Esophagus muscularis mucosa (tissue), 4 donors: ENCODE data around the gene NEU1. TPM values are rescaled to one million over a fixed set of nuclear protein-coding genes. Genes with fewer than 3 reads are reported as not detected.
"Not testable (repeated sequence)": the region's sequence is repeated elsewhere in the genome, so short reads cannot be mapped to it uniquely, and the experiment has no call there.

Experiments used
- DNase-seq: peaks from one replicate; pipeline ENCODE4 v3.0.0-alpha.2; 2017; ENCODE audit errors: extremely low spot score
- H3K27ac ChIP-seq, 4 donors: fragments of 200-600 bp; sonication (generic); replicated peaks in 1 of 4; 1 replicate in 3 of 4; 2 replicates in 1 of 4; pipeline ENCODE4 v1.5.1; 2016 to 2019; ENCODE audit warnings: mild to moderate bottlenecking in 1 of 4
- H3K27me3 ChIP-seq, 4 donors: fragments of 200-600 bp; sonication (generic); one replicate each; pipeline versions ENCODE4 v1.5.1 to v1.6.0; 2016 to 2019
- H3K36me3 ChIP-seq, 4 donors: fragments of 200-600 bp; sonication (generic); one replicate each; pipeline ENCODE4 v1.5.1; 2016 to 2019
- H3K4me1 ChIP-seq, 4 donors: fragments of 200-600 bp; sonication (generic); one replicate each; pipeline ENCODE4 v1.5.1; 2016 to 2019
- H3K4me3 ChIP-seq, 4 donors: fragments of 200-600 bp; sonication (generic); 1 replicate in 2 of 4; 2 replicates in 2 of 4; pipeline ENCODE4 v1.5.1; 2016 to 2019; ENCODE audit warnings: mild to moderate bottlenecking in 4 of 4, moderate library complexity in 1 of 4
- H3K9me3 ChIP-seq, 4 donors: fragments of 200-600 bp; sonication (generic); 1 replicate in 3 of 4; 2 replicates in 1 of 4; pipeline ENCODE4 v1.5.1; 2016 to 2019
- CTCF ChIP-seq, 3 experiments: fragments of 200-600 bp in 2 of 3; fragments of 450-650 bp in 1 of 3; sonication (generic) in 2 of 3; IDR thresholded peaks; one replicate each; pipeline ENCODE4 v1.5.1; 2017 to 2019; ENCODE audit warnings: antibody characterized with exemption in 3 of 3, mild to moderate bottlenecking in 2 of 3, moderate library complexity in 1 of 3
- EP300 ChIP-seq: sonication (generic); formaldehyde crosslinking; IDR thresholded peaks from one replicate; pipeline ENCODE4 v1.6.1; 2017; ENCODE audit warnings: antibody characterized with exemption
- POLR2A ChIP-seq: fragments of 450-650 bp; IDR thresholded peaks from one replicate; pipeline ENCODE4 v1.6.1; 2017; ENCODE audit warnings: antibody characterized with exemption, moderate library complexity, mild to moderate bottlenecking, low read depth
- POLR2AphosphoS5 ChIP-seq, 2 donors: sonication (generic); formaldehyde crosslinking; IDR thresholded peaks; one replicate each; pipeline ENCODE4 v1.6.1; 2017; ENCODE audit warnings: antibody characterized with exemption in 2 of 2
- WGBS: methylation state at CpG from one replicate; pipeline ENCODE4 v1.1.5; 2018; 5-methylcytosine and 5-hydroxymethylcytosine counted together
- intact Hi-C: fragments of 100-400 bp; cut with DNase I; formaldehyde crosslinking; loops from one replicate; pipeline ENCODE4 v1.15.1; 2023
- small RNA-seq, 3 donors: library from RNA; depleted of rRNA; stranded (forward); fragments of <200 nt; gene quantifications; one replicate each; pipeline ENCODE3, GENCODE V24; 2016
- total RNA-seq, 4 donors: library from RNA; depleted of rRNA; stranded (reverse); fragments of >200 nt; gene quantifications; one replicate each; pipeline versions ENCODE4 v1.1.0 to v1.2.1, GENCODE V29; 2016

NEU1 gene
- total RNA-seq, 4 donors from 2014 or later = 24.9 to 39.6 (median 34.9) TPM

GRCh38 chr6:31814677-31815024, 48.0 kb downstream of the NEU1 start:
- no peaks in the 10 kb centered on the region for H3K9me3 ChIP-seq
- intact Hi-C loops = no loop called here
- peak; percentile 98 for DNase-seq

GRCh38 chr6:31813465-31813849, 49.2 kb downstream of the NEU1 start:
- peaks cover 9 to 27% (median 26%) of the 10 kb centered on the region in 4 donors for H3K4me1 ChIP-seq
- WGBS = 97% methylated on average over 7 of the region's 7 CpGs
- H3K27ac ChIP-seq = peak overlapping the region; percentile 94 to 100 (median 97)
- TF ChIP-seq EP300 (no peak), CTCF (IDR thresholded peaks at IDR 0.05) (no peak), POLR2AphosphoS5 (IDR thresholded peaks at IDR 0.05) (no peak), POLR2A (no peak)
- peak overlapping the region in 3 of 4 donors; percentile 57 to 62 (median 60) for H3K4me3 ChIP-seq
- no peaks in the 10 kb centered on the region for H3K9me3 ChIP-seq
- peaks cover 0 to 6% (median 0%) of the 10 kb centered on the region in 4 donors for H3K36me3 ChIP-seq
- no peak for DNase-seq
- intact Hi-C loops = no loop called here
- H3K27me3 ChIP-seq = no peaks in the 10 kb centered on the region

More at GRCh38 chr6:31814677-31815024, 48.0 kb downstream of the NEU1 start:
- Histone ChIP-seq H3K36me3 (peaks cover 0 to 6% (median 0%) of the 10 kb centered on the region in 4 donors), H3K4me1 (peaks cover 19 to 39% (median 38%) of the 10 kb centered on the region in 4 donors), H3K4me3 (peak overlapping the region; percentile 57 to 66 (median 61)), H3K27ac (peak overlapping the region; percentile 94 to 100 (median 97)), H3K27me3 (no peaks in the 10 kb centered on the region)
- TF ChIP-seq CTCF (IDR thresholded peaks at IDR 0.05) (no peak), POLR2AphosphoS5 (IDR thresholded peaks at IDR 0.05) (peak; percentile 87 to 96)
- WGBS = 1% methylated on average over 13 of the region's 13 CpGs

- Histone ChIP-seq H3K9me3 (no peaks in the 10 kb centered on the region), H3K36me3 (peaks cover 0 to 6% (median 0%) of the 10 kb centered on the region in 4 donors), H3K27me3 (no peaks in the 10 kb centered on the region), H3K27ac (no peak overlapping the region), H3K4me1 (peaks cover 15 to 24% (median 23%) of the 10 kb centered on the region in 4 donors), H3K4me3 (no peak overlapping the region)
- WGBS = 97% methylated on average over 5 of the region's 12 CpGs
- no peak for TF ChIP-seq POLR2AphosphoS5 (IDR thresholded peaks at IDR 0.05)
- no peak for TF ChIP-seq POLR2A
- TF ChIP-seq CTCF (IDR thresholded peaks at IDR 0.05) = no peak
- no peak for TF ChIP-seq EP300
- no peak for DNase-seq
- intact Hi-C loops = no loop called here
Observed at GRCh38 chr6:31811645-31812044, 51.0 kb downstream of the NEU1 start.

GRCh38 chr6:31808599-31808998, 54.0 kb downstream of the NEU1 start:
- H3K27ac ChIP-seq, DNase-seq, intact Hi-C loops, H3K4me3 ChIP-seq, H3K27me3 ChIP-seq, H3K9me3 ChIP-seq: not testable (repeated sequence)
- Histone ChIP-seq H3K36me3 (peaks cover 0 to 11% (median 0%) of the 10 kb centered on the region in 4 donors), H3K4me1 (peaks cover 21 to 32% (median 31%) of the 10 kb centered on the region in 4 donors)
- WGBS = 87% methylated on average over 10 of the region's 10 CpGs

Small RNAs within 50 kb of the gene (small RNA-seq; reads per million reads assigned to genes)
- gene SNORD48 (331 to 1,346 (median 343) reads per million in 3 donors), gene SNORD52 (0 reads per million in 3 donors)

Other genes starting within 250 kb of the NEU1 start
- 10 to 100 TPM in 3 of 4 donors, 1 to 10 TPM in 1; 9.4 to 41.9 (median 14.4) TPM for gene AIF1, start 247.6 kb downstream of the NEU1 start, total RNA-seq
- 100 to 1,000 TPM in 2 of 4 donors, 10 to 100 TPM in 2; 68.8 to 138 (median 89.2) TPM for gene PRRC2A, start 242.1 kb downstream of the NEU1 start, total RNA-seq
- 100 to 1,000 TPM; 173 to 283 (median 217) TPM for gene BAG6, start 210.2 kb downstream of the NEU1 start, total RNA-seq
- 1 to 10 TPM; 1.5 to 3.3 (median 2.0) TPM for gene APOM, start 206.9 kb downstream of the NEU1 start, total RNA-seq
- 10 to 100 TPM; 24.5 to 39.6 (median 34.0) TPM for gene C6orf47, start 202.0 kb downstream of the NEU1 start, total RNA-seq
- gene GPANK1, start 197.8 kb downstream of the NEU1 start, total RNA-seq = 10 to 100 TPM; 15.8 to 21.0 (median 19.4) TPM
- gene CSNK2B, start 196.7 kb downstream of the NEU1 start, total RNA-seq = 100 to 1,000 TPM; 132 to 188 (median 153) TPM
- 1 to 10 TPM; 2.9 to 4.0 (median 3.2) TPM for gene LY6G5B, start 192.8 kb downstream of the NEU1 start, total RNA-seq
- 1 to 10 TPM in 2 of 4 donors, not detected in 2; 2.0 to 2.9 TPM for gene LY6G5C, start 181.8 kb downstream of the NEU1 start, total RNA-seq
- gene ABHD16A, start 159.5 kb downstream of the NEU1 start, total RNA-seq = 10 to 100 TPM; 44.9 to 57.9 (median 52.8) TPM
- gene LY6G6F, start 156.0 kb downstream of the NEU1 start, total RNA-seq = not detected
- not detected for gene LY6G6D, start 147.5 kb downstream of the NEU1 start, total RNA-seq
- gene LY6G6C, start 141.1 kb downstream of the NEU1 start, total RNA-seq = not detected
- gene MPIG6B, start 139.4 kb downstream of the NEU1 start, total RNA-seq = not detected
- gene DDAH2, start 133.5 kb downstream of the NEU1 start, total RNA-seq = 100 to 1,000 TPM in 2 of 4 donors, 10 to 100 TPM in 2; 78.1 to 119 (median 100) TPM
- 100 to 1,000 TPM; 208 to 379 (median 290) TPM for gene CLIC1, start 126.3 kb downstream of the NEU1 start, total RNA-seq
- 1 to 10 TPM; 4.0 to 6.4 (median 4.5) TPM for gene MSH5, start 122.8 kb downstream of the NEU1 start, total RNA-seq
- gene SAPCD1, start 100.2 kb downstream of the NEU1 start, total RNA-seq = under 1 TPM in 1 of 4 donors, not detected in 3; 0.83 TPM
- under 1 TPM in 3 of 4 donors, not detected in 1; 0.40 to 0.50 (median 0.45) TPM for gene VWA7, start 85.5 kb downstream of the NEU1 start, total RNA-seq
- 10 to 100 TPM; 25.0 to 53.2 (median 34.8) TPM for gene VARS1, start 67.1 kb downstream of the NEU1 start, total RNA-seq
- 10 to 100 TPM; 24.2 to 41.5 (median 32.9) TPM for gene LSM2, start 55.9 kb downstream of the NEU1 start, total RNA-seq
- 1 to 10 TPM; 1.2 to 3.7 (median 2.6) TPM for gene HSPA1L, start 47.5 kb downstream of the NEU1 start, total RNA-seq
- 100 to 1,000 TPM; 235 to 451 (median 370) TPM for gene HSPA1A, start 47.3 kb downstream of the NEU1 start, total RNA-seq
- gene HSPA1B, start 35.1 kb downstream of the NEU1 start, total RNA-seq = 100 to 1,000 TPM; 120 to 315 (median 274) TPM
- gene SLC44A4, start 16.2 kb upstream of the NEU1 start, total RNA-seq = under 1 TPM in 2 of 4 donors, not detected in 2; 0.19 to 0.80 TPM
- 10 to 100 TPM; 25.7 to 48.4 (median 38.1) TPM for gene EHMT2, start 34.9 kb upstream of the NEU1 start, total RNA-seq
- 1 to 10 TPM in 3 of 4 donors, under 1 TPM in 1; 0.66 to 2.5 (median 1.6) TPM for gene ZBTB12, start 39.3 kb upstream of the NEU1 start, total RNA-seq
- 10 to 100 TPM in 3 of 4 donors, 1 to 10 TPM in 1; 10.0 to 15.4 (median 12.6) TPM for gene C2, start 64.9 kb upstream of the NEU1 start, total RNA-seq
- gene CFB, start 83.3 kb upstream of the NEU1 start, total RNA-seq = 10 to 100 TPM; 11.6 to 28.7 (median 12.7) TPM
- 10 to 100 TPM; 79.3 to 81.7 (median 81.1) TPM for gene NELFE, start 96.2 kb upstream of the NEU1 start, total RNA-seq
- 10 to 100 TPM; 23.3 to 33.2 (median 28.5) TPM for gene SKIC2, start 96.4 kb upstream of the NEU1 start, total RNA-seq
- 10 to 100 TPM; 12.9 to 18.4 (median 15.9) TPM for gene DXO, start 109.3 kb upstream of the NEU1 start, total RNA-seq
- gene C4A, start 119.2 kb upstream of the NEU1 start, total RNA-seq = 100 to 1,000 TPM in 2 of 4 donors, 10 to 100 TPM in 2; 31.6 to 187 (median 98.2) TPM
- gene C4B, start 152.0 kb upstream of the NEU1 start, total RNA-seq = 100 to 1,000 TPM in 1 of 4 donors, 10 to 100 TPM in 3; 45.3 to 203 (median 75.8) TPM
- 1 to 10 TPM in 3 of 4 donors, under 1 TPM in 1; 0.33 to 3.7 (median 1.9) TPM for gene CYP21A2, start 175.6 kb upstream of the NEU1 start, total RNA-seq
- 100 to 1,000 TPM; 223 to 525 (median 326) TPM for gene TNXB, start 246.5 kb upstream of the NEU1 start, total RNA-seq